K562 (cell line): ENCODE data around the gene NRCAM. TPM values are rescaled to one million over a fixed set of nuclear protein-coding genes. Genes with fewer than 3 reads are reported as not detected.
A peak's percentile ranks its signal among the peaks of the same experiment; 100 is the strongest.

Source experiments
- BCLAF1 ChIP-seq, 2 experiments: fragments of 450-650 bp in 1 of 2; IDR thresholded peaks; 2 replicates each; pipeline ENCODE4 v1.6.1; 2011 to 2017; ENCODE audit warnings: low read depth in 2 of 2, antibody characterized with exemption in 1 of 2, borderline replicate concordance in 1 of 2, low read length in 1 of 2, mild to moderate bottlenecking in 1 of 2, mixed read lengths in 1 of 2; ENCODE audit not compliant: control insufficient read depth in 1 of 2
- CBFB ChIP-seq: sonication (generic); formaldehyde crosslinking; IDR thresholded peaks from 2 replicates; pipeline ENCODE4 v1.4.0; 2020; ENCODE audit warnings: mild to moderate bottlenecking, missing genetic modification reagents
- ELF2 ChIP-seq: fragments of 250-450 bp; sonication (Bioruptor Pico); IDR thresholded peaks from 2 replicates; pipeline ENCODE4 v1.5.0; 2021; ENCODE audit warnings: mild to moderate bottlenecking
- ETV5 ChIP-seq: sonication (generic); formaldehyde crosslinking; IDR thresholded peaks from 2 replicates; pipeline ENCODE4 v1.4.0; 2020; ENCODE audit warnings: low read depth, mild to moderate bottlenecking, missing genetic modification reagents
- GATAD2B ChIP-seq: fragments of 450-650 bp; IDR thresholded peaks from 2 replicates; pipeline ENCODE4 v1.6.1; 2017; ENCODE audit warnings: mild to moderate bottlenecking, borderline replicate concordance
- HDAC1 ChIP-seq, 2 experiments: fragments of 450-650 bp; IDR thresholded peaks; 2 replicates each; pipeline ENCODE4 v1.6.1; 2016 to 2017; ENCODE audit warnings: inconsistent platforms in 1 of 2, mild to moderate bottlenecking in 1 of 2, moderate library complexity in 1 of 2
- HMG20B ChIP-seq: fragments of 250-450 bp; sonication (Bioruptor Pico); IDR thresholded peaks from 2 replicates; pipeline ENCODE4 v1.5.0; 2021; ENCODE audit warnings: mild to moderate bottlenecking
- JUND ChIP-seq, 2 experiments: IDR thresholded peaks; 2 replicates in 1 of 2; 3 replicates in 1 of 2; pipeline ENCODE4 v1.6.1; 2011; ENCODE audit warnings: borderline replicate concordance in 2 of 2, low read depth in 2 of 2, low read length in 2 of 2, improper control_type of control experiment in 1 of 2, missing biosample characterization in 1 of 2, missing genetic modification characterization in 1 of 2, missing genetic modification reagents in 1 of 2
- PHF21A ChIP-seq: fragments of 450-650 bp; IDR thresholded peaks from 2 replicates; pipeline ENCODE4 v1.6.1; 2017; ENCODE audit warnings: low read depth, borderline replicate concordance
- RFX7 ChIP-seq: fragments of 250-450 bp; sonication (Bioruptor Pico); IDR thresholded peaks from 2 replicates; pipeline ENCODE4 v1.5.1; 2021; ENCODE audit warnings: mild to moderate bottlenecking
- SIN3A ChIP-seq, 2 experiments: fragments of 150-350 bp in 1 of 2; IDR thresholded peaks; 2 replicates each; pipeline ENCODE4 v1.6.1; 2011 to 2016; ENCODE audit warnings: borderline replicate concordance in 2 of 2, low read depth in 2 of 2, low read length in 2 of 2, mild to moderate bottlenecking in 2 of 2, moderate library complexity in 2 of 2; ENCODE audit not compliant: control insufficient read depth in 1 of 2
- SMAD2 ChIP-seq: fragments of 150-350 bp; IDR thresholded peaks from 2 replicates; pipeline ENCODE4 v1.6.1; 2014; ENCODE audit warnings: low read depth, mild to moderate bottlenecking, low read length
- SMARCA4 ChIP-seq: fragments of 450-650 bp; IDR thresholded peaks from 2 replicates; pipeline ENCODE4 v1.6.1; 2016
- SPI1 ChIP-seq: IDR thresholded peaks from 2 replicates; pipeline ENCODE4 v1.6.1; 2011; ENCODE audit warnings: low read depth, low read length, control low read depth, borderline replicate concordance
- TGIF2 ChIP-seq: sonication (generic); formaldehyde crosslinking; IDR thresholded peaks from 2 replicates; pipeline ENCODE4 v1.8.1; 2022; ENCODE audit warnings: mild to moderate bottlenecking, missing genetic modification reagents, moderate library complexity
- TRIM28 ChIP-seq: fragments of 450-650 bp; IDR thresholded peaks from 2 replicates; pipeline ENCODE4 v1.6.1; 2017
- ZEB2 ChIP-seq: fragments of 450-650 bp; IDR thresholded peaks from 2 replicates; pipeline ENCODE4 v1.6.1; 2016
- ZNF175 ChIP-seq: fragments of 200-800 bp; sonication (Bioruptor generic); IDR thresholded peaks from 2 replicates; pipeline ENCODE4 v1.6.1; 2016; ENCODE audit warnings: low read depth, mild to moderate bottlenecking, missing genetic modification characterization, missing compliant biosample characterization
- ZNF24 ChIP-seq: fragments of 450-650 bp; IDR thresholded peaks from 2 replicates; pipeline ENCODE4 v1.6.1; 2016
- ZNF695 ChIP-seq: fragments of 450-650 bp; formaldehyde crosslinking; IDR thresholded peaks from 2 replicates; pipeline ENCODE4 v1.4.0; 2020; ENCODE audit warnings: mild to moderate bottlenecking, moderate library complexity
- polyA plus RNA-seq, 8 experiments: library from polyadenylated mRNA; depleted of rRNA in 4 of 8; stranded (reverse) in 5 of 8; unstranded in 3 of 8; fragments of >200 nt; fragmentation: Nextera tagmentation in 2 of 8; fragmentation: Illumina TruSeq in 1 of 8; extraction: Ambion mirVana in 2 of 8; extraction: Trizol in 1 of 8; gene quantifications; 2 replicates each; pipeline versions ENCODE4 v1.2.1 to v1.2.3, GENCODE V29; 2011 to 2014; ENCODE audit warnings: inconsistent platforms in 1 of 8, missing spikeins in 1 of 8
- total RNA-seq, 7 experiments: library from RNA; depleted of rRNA in 6 of 7; stranded (reverse); fragments of >200 nt in 6 of 7; fragmentation: Illumina TruSeq in 2 of 7; extraction: Trizol in 2 of 7; gene quantifications; 2 replicates each; pipeline versions ENCODE4 v1.2.1 to v1.2.3, GENCODE V29; 2011 to 2021; ENCODE audit warnings: low replicate concordance in 1 of 7
- TF ChIP-seq, protein P1 (sequence below): fragments of 450-650 bp; IDR thresholded peaks from 2 replicates; pipeline ENCODE4 v1.6.1; 2016; ENCODE audit warnings: missing biosample characterization, missing genetic modification characterization
- TF ChIP-seq, protein P2 (sequence below): fragments of 250-450 bp; sonication (Bioruptor Pico); IDR thresholded peaks from 2 replicates; pipeline ENCODE4 v1.5.0; 2021

NRCAM gene
- total and polyA plus RNA-seq, 9 of the 15 experiments (the other 6 are each of a cell fraction or from before 2014, with no cell fraction given): 0.03 to 0.54 (median 0.12) TPM; not detected in 1

DNA sequence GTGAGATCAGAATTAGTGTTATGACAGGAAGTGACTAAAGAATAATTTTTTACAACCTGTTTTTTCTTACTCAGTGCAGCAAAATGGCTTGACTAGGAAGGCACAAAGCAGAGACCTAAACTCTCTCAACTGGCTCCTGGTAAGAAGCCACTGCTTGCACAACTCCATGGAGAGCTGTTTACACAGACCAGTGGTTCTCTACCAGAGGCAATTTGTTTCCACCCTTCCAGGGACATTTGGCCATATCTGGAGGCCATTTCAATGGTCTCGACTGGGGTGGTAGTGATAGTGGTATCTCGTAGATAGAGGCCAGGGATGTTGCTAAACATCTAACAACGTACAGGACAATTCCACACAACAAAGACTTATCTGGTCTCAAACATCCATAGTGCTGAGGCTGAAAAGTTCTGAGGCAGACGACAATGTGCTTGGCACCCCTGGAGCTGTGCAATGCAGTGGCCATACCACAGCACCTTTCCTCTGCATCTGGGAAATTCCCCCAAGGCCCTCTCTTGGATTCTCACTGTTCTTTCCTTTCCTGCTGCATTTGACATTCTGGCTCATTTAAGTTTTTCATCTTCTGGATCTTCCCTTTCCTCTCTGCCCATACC, 220.7 kb downstream of the NRCAM start (continued):
- TF ChIP-seq JUND (IDR thresholded peaks at IDR 0.05; ENCODE audit: borderline replicate concordance, low read depth, low read length) (no peak; the same call in 1 of the 2 replicates), JUND (tag; IDR thresholded peaks at IDR 0.05; ENCODE audit: borderline replicate concordance, low read depth, low read length) (peak; percentile 43; the same call in 2 of the 3 replicates), SPI1 (no peak), ETV5 (peak; percentile 3; the same call in 1 of the 2 replicates), GATAD2B (no peak), ELF2 (0 out of 2 replicates have a peak, but pooled peaks have one; percentile 40), ZEB2 (no peak), HDAC1 (IDR thresholded peaks at IDR 0.05) (0 out of 4 replicates have a peak, but pooled peaks of 1 of the 2 experiments have one; percentile 34), CBFB (CRISPR knock-in tag) (no peak), TRIM28 (peak; percentile 61; the same call in 1 of the 2 replicates), PHF21A (no peak), SMARCA4 (peak; percentile 60), ZNF175 (CRISPR knock-in tag) (0 out of 2 replicates have a peak, but pooled peaks have one; percentile 31), HMG20B (no peak), ZNF24 (peak; percentile 6; the same call in 1 of the 2 replicates), RFX7 (no peak), SMAD2 (no peak), TGIF2 (CRISPR knock-in tag) (no peak), ZNF695 (CRISPR knock-in tag) (no peak), BCLAF1 (IDR thresholded peaks at IDR 0.05; ENCODE audit: borderline replicate concordance in 1 of 2, control insufficient read depth in 1 of 2, low read depth in 2 of 2, low read length in 1 of 2) (no peak), SIN3A (IDR thresholded peaks at IDR 0.05; ENCODE audit: borderline replicate concordance in 2 of 2, control insufficient read depth in 1 of 2, low read depth in 2 of 2, low read length in 2 of 2) (no peak)
- TF ChIP-seq, protein P1, sequence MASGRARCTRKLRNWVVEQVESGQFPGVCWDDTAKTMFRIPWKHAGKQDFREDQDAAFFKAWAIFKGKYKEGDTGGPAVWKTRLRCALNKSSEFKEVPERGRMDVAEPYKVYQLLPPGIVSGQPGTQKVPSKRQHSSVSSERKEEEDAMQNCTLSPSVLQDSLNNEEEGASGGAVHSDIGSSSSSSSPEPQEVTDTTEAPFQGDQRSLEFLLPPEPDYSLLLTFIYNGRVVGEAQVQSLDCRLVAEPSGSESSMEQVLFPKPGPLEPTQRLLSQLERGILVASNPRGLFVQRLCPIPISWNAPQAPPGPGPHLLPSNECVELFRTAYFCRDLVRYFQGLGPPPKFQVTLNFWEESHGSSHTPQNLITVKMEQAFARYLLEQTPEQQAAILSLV (tag): 0 out of 2 replicates have a peak, but pooled peaks have one; percentile 7
- TF ChIP-seq, protein P2, sequence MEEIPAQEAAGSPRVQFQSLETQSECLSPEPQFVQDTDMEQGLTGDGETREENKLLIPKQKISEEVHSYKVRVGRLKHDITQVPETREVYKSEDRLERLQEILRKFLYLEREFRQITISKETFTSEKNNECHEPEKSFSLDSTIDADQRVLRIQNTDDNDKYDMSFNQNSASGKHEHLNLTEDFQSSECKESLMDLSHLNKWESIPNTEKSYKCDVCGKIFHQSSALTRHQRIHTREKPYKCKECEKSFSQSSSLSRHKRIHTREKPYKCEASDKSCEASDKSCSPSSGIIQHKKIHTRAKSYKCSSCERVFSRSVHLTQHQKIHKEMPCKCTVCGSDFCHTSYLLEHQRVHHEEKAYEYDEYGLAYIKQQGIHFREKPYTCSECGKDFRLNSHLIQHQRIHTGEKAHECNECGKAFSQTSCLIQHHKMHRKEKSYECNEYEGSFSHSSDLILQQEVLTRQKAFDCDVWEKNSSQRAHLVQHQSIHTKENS (CRISPR knock-in tag): no peak
